ENCODE results near the gene RBKS. TPM values are rescaled to one million over a fixed set of nuclear protein-coding genes. Genes with fewer than 3 reads are reported as not detected.
"Not testable (repeated sequence)": the region's sequence is repeated elsewhere in the genome, so short reads cannot be mapped to it uniquely, and the experiment has no call there.

RBKS gene
- total RNA-seq, 1 experiment from 2014 or later = 4.5 TPM

- CTCF ChIA-PET = no interaction called here
- POLR2A ChIA-PET (ENCODE audit: unreplicated experiment) = no interaction called here
Observed at GRCh38 chr2:27747827-27748352, 142.3 kb downstream of the RBKS start.

GRCh38 chr2:27746325-27746724, 143.9 kb downstream of the RBKS start:
- no TSS peak for BruUV-seq (replicated peaks)
- peaks cover 6% of the 10 kb centered on the region; the same call in 1 of the 2 replicates for H3F3A ChIP-seq (ENCODE audit: insufficient read depth, low read depth)
- H3K9me2 ChIP-seq (ENCODE audit: insufficient read depth) = no peaks in the 10 kb centered on the region; the same call in 1 of the 2 replicates
- peaks cover 4% of the 10 kb centered on the region; the same call in 1 of the 2 replicates for H3K9me3 ChIP-seq (ENCODE audit: insufficient read depth, low read depth)
- no peak overlapping the region for H3K4me3 ChIP-seq
- POLR2A ChIA-PET (ENCODE audit: unreplicated experiment) = no interaction called here
- H3K4me1 ChIP-seq (replicated peaks; ENCODE audit: insufficient read depth) = peaks cover 3% of the 10 kb centered on the region; the same call in 1 of the 2 replicates
- CTCF ChIA-PET = no interaction called here
- H3K27me3 ChIP-seq (ENCODE audit: insufficient read depth, low read depth) = no peaks in the 10 kb centered on the region
- no peak overlapping the region for H3K4me2 ChIP-seq
- intact Hi-C loops (cut with micrococcal nuclease; ENCODE audit: unreplicated experiment) = no loop called here
- H3K36me3 ChIP-seq (ENCODE audit: low read depth) = no peaks in the 10 kb centered on the region
- H4K20me1 ChIP-seq (ENCODE audit: insufficient read depth) = no peaks in the 10 kb centered on the region
- H2AFZ ChIP-seq = no peak overlapping the region
- no peaks in the 10 kb centered on the region for H3K79me2 ChIP-seq (ENCODE audit: low read depth)
- TF ChIP-seq CTCF (conservative IDR thresholded peaks at IDR 0.05) = no peak
- TF ChIP-seq EZH2 (IDR thresholded peaks at IDR 0.05; ENCODE audit: low read depth) = no peak
- H3K27ac ChIP-seq = no peak overlapping the region
- DNase-seq = no peak

More at GRCh38 chr2:27747827-27748352, 142.3 kb downstream of the RBKS start:
- Histone ChIP-seq H3K36me3 (ENCODE audit: low read depth) (no peaks in the 10 kb centered on the region), H2AFZ (no peak overlapping the region), H3K4me2 (no peak overlapping the region), H4K20me1 (ENCODE audit: insufficient read depth) (no peaks in the 10 kb centered on the region), H3K79me2 (ENCODE audit: low read depth) (no peaks in the 10 kb centered on the region), H3K27ac (no peak overlapping the region), H3K27me3 (ENCODE audit: insufficient read depth, low read depth) (no peaks in the 10 kb centered on the region), H3K4me3 (no peak overlapping the region), H3F3A (ENCODE audit: insufficient read depth, low read depth) (peaks cover 9% of the 10 kb centered on the region), H3K4me1 (replicated peaks; ENCODE audit: insufficient read depth) (peaks cover 16% of the 10 kb centered on the region), H3K9me2 (ENCODE audit: insufficient read depth) (no peaks in the 10 kb centered on the region; the same call in 1 of the 2 replicates), H3K9me3 (ENCODE audit: insufficient read depth, low read depth) (peaks cover 4% of the 10 kb centered on the region; the same call in 1 of the 2 replicates)
- DNase-seq = no peak
- TF ChIP-seq CTCF (conservative IDR thresholded peaks at IDR 0.05) (no peak), EZH2 (IDR thresholded peaks at IDR 0.05; ENCODE audit: low read depth) (no peak)
- BruUV-seq (replicated peaks) = no TSS peak
- intact Hi-C loops (cut with micrococcal nuclease; ENCODE audit: unreplicated experiment) = no loop called here

- H3K27me3 ChIP-seq (ENCODE audit: insufficient read depth, low read depth); H3K9me3 ChIP-seq (ENCODE audit: insufficient read depth, low read depth); H3K4me2 ChIP-seq; H3F3A ChIP-seq (ENCODE audit: insufficient read depth, low read depth); DNase-seq; H2AFZ ChIP-seq; POLR2A ChIA-PET (ENCODE audit: unreplicated experiment); H4K20me1 ChIP-seq (ENCODE audit: insufficient read depth); H3K27ac ChIP-seq; CTCF ChIA-PET; H3K4me3 ChIP-seq; H3K4me1 ChIP-seq (replicated peaks; ENCODE audit: insufficient read depth); intact Hi-C loops (cut with micrococcal nuclease; ENCODE audit: unreplicated experiment); H3K36me3 ChIP-seq (ENCODE audit: low read depth); BruUV-seq (replicated peaks); H3K9me2 ChIP-seq (ENCODE audit: insufficient read depth); H3K79me2 ChIP-seq (ENCODE audit: low read depth): not testable (repeated sequence)
Observed at GRCh38 chr2:27745494-27745893, 144.7 kb downstream of the RBKS start.

GRCh38 chr2:27742571-27742970, 147.6 kb downstream of the RBKS start:
- intact Hi-C loops (cut with micrococcal nuclease; ENCODE audit: unreplicated experiment) = no loop called here
- TF ChIP-seq CTCF (conservative IDR thresholded peaks at IDR 0.05) (no peak), EZH2 (IDR thresholded peaks at IDR 0.05; ENCODE audit: low read depth) (no peak)
- Histone ChIP-seq H3K4me2 (no peak overlapping the region), H3K27ac (no peak overlapping the region), H3K4me3 (no peak overlapping the region), H3K36me3 (ENCODE audit: low read depth) (no peaks in the 10 kb centered on the region), H3K79me2 (ENCODE audit: low read depth) (no peaks in the 10 kb centered on the region), H3K9me3 (ENCODE audit: insufficient read depth, low read depth) (no peaks in the 10 kb centered on the region), H3K27me3 (ENCODE audit: insufficient read depth, low read depth) (no peaks in the 10 kb centered on the region), H2AFZ (no peak overlapping the region), H3K4me1 (replicated peaks; ENCODE audit: insufficient read depth) (peaks cover 23% of the 10 kb centered on the region), H4K20me1 (ENCODE audit: insufficient read depth) (no peaks in the 10 kb centered on the region), H3K9me2 (ENCODE audit: insufficient read depth) (no peaks in the 10 kb centered on the region; the same call in 1 of the 2 replicates), H3F3A (ENCODE audit: insufficient read depth, low read depth) (peaks cover 30% of the 10 kb centered on the region)
- CTCF ChIA-PET = no interaction called here
- POLR2A ChIA-PET (ENCODE audit: unreplicated experiment) = no interaction called here
- DNase-seq = no peak
- BruUV-seq (replicated peaks) = no TSS peak

All from PC-9 (cell line).